ENCODE results near the gene BUD31.

DNA sequence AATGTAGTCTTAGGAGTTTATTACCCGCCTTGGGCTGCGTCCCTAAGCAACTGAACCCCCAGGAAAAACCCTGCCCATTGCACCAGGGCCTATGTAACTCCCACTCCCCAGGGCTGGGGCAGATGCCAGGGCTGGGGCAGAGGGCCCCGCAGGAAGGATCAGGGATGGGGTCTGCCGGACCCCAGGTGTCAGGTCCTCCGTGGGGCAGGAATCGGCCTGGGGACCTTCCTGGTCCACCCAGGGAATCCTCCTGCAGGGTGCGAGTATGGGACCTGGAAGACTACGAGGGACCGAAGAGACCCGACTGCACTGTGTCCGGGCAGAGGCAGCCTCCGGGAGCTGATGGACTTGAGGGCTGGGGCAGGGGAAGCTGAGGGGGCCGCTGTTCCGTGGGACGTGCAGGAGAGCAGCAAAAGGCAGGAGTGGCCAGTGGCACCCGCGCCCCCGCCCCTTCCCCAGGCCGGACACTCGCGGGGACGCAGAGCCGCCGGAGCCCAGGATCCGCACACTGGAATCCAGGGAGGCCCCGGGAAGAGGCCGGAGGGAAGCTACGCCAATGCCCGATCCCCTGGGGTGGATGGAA lies 59.7 kb downstream of the BUD31 start:
- TF ChIP-seq MAZ (IDR thresholded peaks at IDR 0.05; ENCODE audit: borderline replicate concordance, low read depth, low read length) (no peak), CTCF (conservative IDR thresholded peaks at IDR 0.05; ENCODE audit: low read depth, low read length) (no peak), USF2 (IDR thresholded peaks at IDR 0.05; ENCODE audit: low read depth, low read length) (no peak), FOS (IDR thresholded peaks at IDR 0.05; ENCODE audit: low read depth, low read length) (no peak)

All from IMR-90 (cell line).